ENCODE results near the gene UGT1A1. TPM values are rescaled to one million over a fixed set of nuclear protein-coding genes. Genes with fewer than 3 reads are reported as not detected.

Gene UGT1A1
- total RNA-seq, 1 donor from 2014 or later: not detected

DNA sequence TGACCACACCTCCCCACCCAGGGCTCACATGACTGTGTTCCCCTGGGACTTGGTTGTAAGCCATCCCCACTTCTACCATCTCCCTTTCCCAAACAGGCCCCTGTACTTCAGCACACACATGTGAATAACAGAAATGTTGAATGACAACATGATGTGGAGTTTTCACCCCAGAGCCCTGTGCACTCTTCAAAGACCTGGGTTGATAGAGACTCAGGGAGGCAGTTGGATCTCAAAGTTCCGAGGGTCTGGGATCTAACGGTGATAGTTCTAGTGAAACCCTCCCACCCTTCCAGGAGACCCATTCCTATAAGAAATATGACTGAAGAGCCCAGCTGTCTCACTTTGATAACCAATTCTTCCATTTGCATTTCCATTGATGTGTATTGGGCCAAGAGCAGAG is 18.0 kb downstream of the UGT1A1 start, which contains the start of gene MROH2A:
MROH2A (plus strand) TSS at position 301 of the 400 bp plus-strand sequence. CDS start 1,029 bp downstream, outside the sequence.
- H3K4me1 Mint-ChIP-seq (ENCODE audit: unreplicated experiment): no peaks in the 10 kb centered on the region
- H3K4me3 Mint-ChIP-seq (ENCODE audit: unreplicated experiment): no peak within 1 kb of the TSS
- no peak within 1 kb of the TSS for H3K27ac Mint-ChIP-seq (ENCODE audit: unreplicated experiment)
- H3K27me3 Mint-ChIP-seq (ENCODE audit: unreplicated experiment): no peaks in the 10 kb centered on the region
- no peak for DNase-seq (ENCODE audit: low spot score)
- H3K36me3 Mint-ChIP-seq (ENCODE audit: low read depth, unreplicated experiment): no peaks in the 10 kb centered on the region
- TF ChIP-seq, protein P1, sequence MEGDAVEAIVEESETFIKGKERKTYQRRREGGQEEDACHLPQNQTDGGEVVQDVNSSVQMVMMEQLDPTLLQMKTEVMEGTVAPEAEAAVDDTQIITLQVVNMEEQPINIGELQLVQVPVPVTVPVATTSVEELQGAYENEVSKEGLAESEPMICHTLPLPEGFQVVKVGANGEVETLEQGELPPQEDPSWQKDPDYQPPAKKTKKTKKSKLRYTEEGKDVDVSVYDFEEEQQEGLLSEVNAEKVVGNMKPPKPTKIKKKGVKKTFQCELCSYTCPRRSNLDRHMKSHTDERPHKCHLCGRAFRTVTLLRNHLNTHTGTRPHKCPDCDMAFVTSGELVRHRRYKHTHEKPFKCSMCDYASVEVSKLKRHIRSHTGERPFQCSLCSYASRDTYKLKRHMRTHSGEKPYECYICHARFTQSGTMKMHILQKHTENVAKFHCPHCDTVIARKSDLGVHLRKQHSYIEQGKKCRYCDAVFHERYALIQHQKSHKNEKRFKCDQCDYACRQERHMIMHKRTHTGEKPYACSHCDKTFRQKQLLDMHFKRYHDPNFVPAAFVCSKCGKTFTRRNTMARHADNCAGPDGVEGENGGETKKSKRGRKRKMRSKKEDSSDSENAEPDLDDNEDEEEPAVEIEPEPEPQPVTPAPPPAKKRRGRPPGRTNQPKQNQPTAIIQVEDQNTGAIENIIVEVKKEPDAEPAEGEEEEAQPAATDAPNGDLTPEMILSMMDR (IDR thresholded peaks at IDR 0.05; ENCODE audit: unreplicated experiment): no peak
- H3K9me3 Mint-ChIP-seq (ENCODE audit: unreplicated experiment): no peaks in the 10 kb centered on the region

DNA sequence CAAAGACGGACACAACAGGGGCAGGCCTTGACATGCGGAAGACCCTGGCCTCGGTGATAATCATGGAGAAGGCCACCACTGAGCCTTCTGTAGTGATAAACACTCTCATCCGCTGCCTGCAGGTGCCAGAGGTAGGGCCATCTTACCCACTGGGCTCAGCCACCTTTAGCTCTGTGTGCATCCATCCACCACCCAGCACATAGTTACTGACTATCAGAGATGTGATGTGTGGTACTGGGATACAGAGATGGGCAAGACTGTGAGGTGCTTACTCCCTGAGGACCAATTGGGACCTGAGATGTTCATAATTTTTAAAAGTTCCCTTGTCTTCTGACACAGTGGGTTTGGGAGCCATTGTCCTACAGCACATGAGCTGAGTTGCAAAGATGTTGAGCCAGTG is 19.7 kb downstream of the UGT1A1 start:
- DNase-seq (ENCODE audit: low spot score): no peak
- Mint-ChIP-seq H3K27me3 (ENCODE audit: unreplicated experiment) (no peaks in the 10 kb centered on the region), H3K9me3 (ENCODE audit: unreplicated experiment) (no peaks in the 10 kb centered on the region), H3K27ac (ENCODE audit: unreplicated experiment) (no peak overlapping the region), H3K4me1 (ENCODE audit: unreplicated experiment) (no peaks in the 10 kb centered on the region), H3K36me3 (ENCODE audit: low read depth, unreplicated experiment) (no peaks in the 10 kb centered on the region), H3K4me3 (ENCODE audit: unreplicated experiment) (no peak overlapping the region)
- TF ChIP-seq, protein P1 (IDR thresholded peaks at IDR 0.05; ENCODE audit: unreplicated experiment): no peak

DNA sequence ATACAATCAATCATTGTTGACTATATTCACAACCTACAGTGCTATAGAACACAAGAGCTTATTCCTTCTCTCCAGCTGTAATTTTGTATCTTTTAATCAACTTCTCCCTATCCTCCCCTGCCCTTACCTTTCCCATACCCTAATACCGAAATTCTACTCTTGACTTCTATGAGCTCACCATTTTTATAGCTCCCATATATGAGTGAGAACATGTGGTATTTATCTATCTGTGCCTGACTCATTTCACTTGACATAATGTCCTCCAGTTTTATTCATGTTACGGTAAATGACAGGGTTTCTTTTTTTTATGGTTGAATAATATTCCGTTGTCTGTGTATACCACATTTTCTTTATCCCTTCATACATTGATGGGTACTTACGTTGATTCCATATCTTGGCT is 20.7 kb downstream of the UGT1A1 start:
- Mint-ChIP-seq H3K4me3 (ENCODE audit: unreplicated experiment) (no peak overlapping the region), H3K27ac (ENCODE audit: unreplicated experiment) (no peak overlapping the region), H3K9me3 (ENCODE audit: unreplicated experiment) (no peaks in the 10 kb centered on the region), H3K4me1 (ENCODE audit: unreplicated experiment) (no peaks in the 10 kb centered on the region), H3K27me3 (ENCODE audit: unreplicated experiment) (no peaks in the 10 kb centered on the region), H3K36me3 (ENCODE audit: low read depth, unreplicated experiment) (no peaks in the 10 kb centered on the region)
- DNase-seq (ENCODE audit: low spot score): no peak
- TF ChIP-seq, protein P1 (IDR thresholded peaks at IDR 0.05; ENCODE audit: unreplicated experiment): no peak

DNA sequence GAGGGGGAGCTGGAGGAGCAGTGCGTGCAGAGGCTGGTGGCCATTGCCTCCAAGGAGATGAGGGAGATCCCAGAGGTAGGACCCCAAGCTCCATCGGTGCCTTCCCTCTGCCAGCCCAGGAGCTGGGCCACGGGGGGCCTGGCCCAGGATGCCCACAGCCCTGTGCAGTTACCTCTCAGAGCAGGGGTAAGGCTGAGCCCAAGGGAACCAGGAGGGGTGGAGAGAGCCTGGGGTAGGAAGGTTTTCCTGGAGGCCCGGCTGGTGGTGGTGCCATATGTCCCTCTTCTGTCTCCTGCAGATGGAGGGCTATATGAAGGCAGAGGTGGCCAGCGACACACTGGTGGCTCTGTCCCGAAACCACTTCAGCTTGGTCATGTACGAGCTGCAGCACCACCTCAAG is 29.5 kb downstream of the UGT1A1 start:
- no peak for DNase-seq (ENCODE audit: low spot score)
- no peaks in the 10 kb centered on the region for H3K9me3 Mint-ChIP-seq (ENCODE audit: unreplicated experiment)

DNA sequence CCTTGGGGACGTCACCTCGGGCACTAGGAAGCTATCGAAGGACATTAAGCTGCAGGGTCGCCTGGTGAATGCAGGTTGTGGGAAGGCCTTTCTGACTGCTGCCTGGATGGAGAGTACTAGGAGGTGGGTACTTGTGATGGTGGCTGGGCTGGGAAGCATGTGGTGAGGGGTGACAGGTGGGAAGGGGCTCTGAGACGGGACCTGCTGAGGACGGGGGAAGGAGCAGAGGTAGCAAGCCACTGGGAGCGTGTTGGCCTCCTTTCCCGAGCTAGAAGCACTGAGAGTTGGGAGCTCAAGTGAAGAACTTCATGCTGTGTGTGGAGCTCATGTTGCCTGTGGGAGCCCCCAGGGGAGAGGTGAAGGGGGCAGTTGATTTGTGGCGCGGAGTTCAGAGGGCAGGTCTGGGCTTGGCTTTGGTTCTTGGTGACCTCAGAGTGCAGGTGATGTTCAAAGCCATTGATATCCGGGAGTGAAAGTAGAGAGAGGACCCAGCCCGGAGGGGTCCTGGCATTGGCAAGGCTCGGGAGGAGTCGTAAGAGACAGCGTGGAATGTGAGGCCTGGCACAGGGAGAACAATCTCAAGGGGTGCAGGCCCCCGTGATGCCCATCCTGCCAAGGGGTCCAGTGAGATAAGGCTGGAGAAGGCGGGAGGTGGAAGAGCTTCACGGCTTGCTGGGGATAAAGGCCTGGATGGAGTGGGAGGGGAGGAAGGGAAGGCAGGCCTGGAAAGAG is 31.2 kb downstream of the UGT1A1 start:
- no peaks in the 10 kb centered on the region for H3K9me3 Mint-ChIP-seq (ENCODE audit: unreplicated experiment)
- H3K27ac Mint-ChIP-seq (ENCODE audit: unreplicated experiment): no peak overlapping the region
- H3K27me3 Mint-ChIP-seq (ENCODE audit: unreplicated experiment): peaks cover 12% of the 10 kb centered on the region
- TF ChIP-seq, protein P1 (IDR thresholded peaks at IDR 0.05; ENCODE audit: unreplicated experiment): no peak
- H3K4me3 Mint-ChIP-seq (ENCODE audit: unreplicated experiment): no peak overlapping the region
- H3K4me1 Mint-ChIP-seq (ENCODE audit: unreplicated experiment): no peaks in the 10 kb centered on the region
- no peak for DNase-seq (ENCODE audit: low spot score)
- H3K36me3 Mint-ChIP-seq (ENCODE audit: low read depth, unreplicated experiment): peaks cover 17% of the 10 kb centered on the region

More for the DNA sequence above, 29.5 kb downstream of the UGT1A1 start:
- peak overlapping the region; percentile 13 for H3K4me3 Mint-ChIP-seq (ENCODE audit: unreplicated experiment)
- TF ChIP-seq, protein P1 (IDR thresholded peaks at IDR 0.05; ENCODE audit: unreplicated experiment): no peak
- peaks cover 8% of the 10 kb centered on the region for H3K27me3 Mint-ChIP-seq (ENCODE audit: unreplicated experiment)
- peaks cover 17% of the 10 kb centered on the region for H3K36me3 Mint-ChIP-seq (ENCODE audit: low read depth, unreplicated experiment)
- H3K27ac Mint-ChIP-seq (ENCODE audit: unreplicated experiment): no peak overlapping the region
- H3K4me1 Mint-ChIP-seq (ENCODE audit: unreplicated experiment): no peaks in the 10 kb centered on the region
